Stimulated activated CD4-positive, alpha-beta T cell treated with anti-CD3 and anti-CD28 coated beads, Interleukin-2, amount 100 ng/mL, for 24 hours (primary cell): ENCODE data around the gene RNF138.

ENCODE experiments used
- DNase-seq, 2 donors: peaks; one replicate each; pipeline ENCODE4 v3.0.0-alpha.2; 2020

The RNF138 gene

GRCh38 chr18:32177530-32177929 is 85.9 kb downstream of the RNF138 start:
- DNase-seq: no peak
